Measurements from ENCODE around the gene PDE7B.

- TF ChIP-seq CTCF (conservative IDR thresholded peaks at IDR 0.05) = no peak
- no peak for TF ChIP-seq ZFX (IDR thresholded peaks at IDR 0.05)
Measured at GRCh38 chr6:136022224-136022874, 170.8 kb downstream of the PDE7B start.

Measured in C4-2B (cell line).